HG03135 (cell line): Measurements from ENCODE around the gene ATXN7L1.
"Not testable (repeated sequence)": the region's sequence is repeated elsewhere in the genome, so short reads cannot be mapped to it uniquely, and the experiment has no call there.

Source experiments
- ATAC-seq: cut with Tn5 transposase; IDR thresholded peaks from one replicate; pipeline ENCODE4 v1.9.1; 2021; ENCODE audit warnings: mild to moderate bottlenecking, moderate library complexity; ENCODE audit not compliant: unreplicated experiment

The ATXN7L1 gene

DNA sequence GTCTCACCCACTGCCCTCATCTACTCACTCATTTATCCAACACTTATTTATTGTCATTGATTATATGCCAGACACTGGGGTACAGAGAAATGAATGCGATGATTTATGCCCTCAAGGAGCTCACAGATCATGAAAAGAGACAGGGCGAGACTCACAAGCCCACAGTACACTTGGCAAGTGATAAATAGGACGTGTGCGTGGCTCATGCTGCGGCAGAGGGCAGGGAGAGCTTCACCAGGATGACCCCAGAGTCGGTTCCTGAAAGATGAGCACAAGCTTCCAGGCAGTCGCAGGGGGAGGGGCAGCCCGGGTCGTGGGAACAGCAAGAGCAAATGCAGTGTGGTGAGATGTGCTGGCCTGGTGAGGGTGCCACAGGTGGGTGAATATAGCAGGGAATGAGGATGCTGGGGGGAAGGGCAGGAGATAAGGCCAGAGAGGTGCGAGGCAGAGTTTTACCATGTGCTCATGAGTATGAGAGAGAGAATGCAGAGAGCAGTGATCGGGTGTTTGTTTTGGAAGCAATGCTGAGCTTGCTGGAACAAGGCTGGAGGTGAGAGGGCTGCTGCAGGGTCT lies 70.9 kb downstream of the ATXN7L1 start:
- ATAC-seq, result no peak

DNA sequence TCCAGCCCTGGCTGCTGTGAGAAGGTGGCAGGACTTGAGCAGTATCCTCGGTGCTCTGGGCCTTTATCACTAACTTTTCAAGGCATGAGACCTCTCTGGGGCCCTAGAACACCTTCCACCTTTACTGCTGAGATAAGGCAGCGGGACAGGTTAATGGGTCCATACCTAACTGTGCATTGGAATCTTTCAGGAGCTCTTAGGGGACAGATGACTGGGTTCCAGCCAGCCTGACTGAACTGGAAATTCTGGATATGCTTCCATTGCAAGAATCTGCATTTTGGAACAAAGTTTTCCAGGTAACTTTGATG lies 73.0 kb downstream of the ATXN7L1 start:
- ATAC-seq, result no peak

DNA sequence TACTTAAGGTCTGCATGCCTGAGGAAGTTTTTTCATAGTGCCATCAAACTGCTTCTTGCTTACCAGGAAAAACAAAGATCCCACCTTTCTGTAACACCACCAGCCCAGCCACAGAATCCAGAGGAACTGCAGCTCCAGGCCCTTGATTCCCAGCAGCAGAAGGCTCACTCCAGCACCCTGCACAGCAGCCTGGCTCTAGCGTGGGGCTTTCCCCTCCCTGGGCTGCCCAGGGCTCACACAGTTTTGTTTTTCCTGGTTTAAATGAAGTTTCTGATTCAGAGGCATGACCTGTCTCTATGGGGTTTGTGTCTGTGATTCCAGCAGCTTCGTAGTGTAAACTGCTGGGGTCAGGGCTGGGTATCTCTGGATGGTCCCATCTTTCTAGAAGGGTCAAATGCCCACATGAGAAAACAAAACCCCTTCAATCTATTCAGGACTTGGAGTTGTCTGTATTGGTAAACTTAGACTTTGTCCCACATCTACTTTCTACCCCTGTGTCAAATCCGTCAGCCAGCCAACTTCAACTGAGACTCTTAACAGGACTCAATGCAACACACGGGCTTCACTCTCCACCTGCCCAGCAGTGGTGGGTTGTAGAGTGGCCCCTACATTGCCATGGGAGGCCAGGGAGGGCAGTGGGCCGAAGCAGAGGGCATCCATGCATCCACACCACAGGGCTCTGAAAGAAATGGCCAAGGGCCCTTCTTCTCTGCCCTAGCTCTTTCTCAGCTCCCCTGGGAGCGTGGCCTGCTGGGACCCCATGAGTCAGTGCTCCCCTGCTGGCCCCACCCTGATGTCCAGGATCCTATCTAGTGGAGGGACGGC lies 73.6 kb downstream of the ATXN7L1 start:
- ATAC-seq, result no peak

DNA sequence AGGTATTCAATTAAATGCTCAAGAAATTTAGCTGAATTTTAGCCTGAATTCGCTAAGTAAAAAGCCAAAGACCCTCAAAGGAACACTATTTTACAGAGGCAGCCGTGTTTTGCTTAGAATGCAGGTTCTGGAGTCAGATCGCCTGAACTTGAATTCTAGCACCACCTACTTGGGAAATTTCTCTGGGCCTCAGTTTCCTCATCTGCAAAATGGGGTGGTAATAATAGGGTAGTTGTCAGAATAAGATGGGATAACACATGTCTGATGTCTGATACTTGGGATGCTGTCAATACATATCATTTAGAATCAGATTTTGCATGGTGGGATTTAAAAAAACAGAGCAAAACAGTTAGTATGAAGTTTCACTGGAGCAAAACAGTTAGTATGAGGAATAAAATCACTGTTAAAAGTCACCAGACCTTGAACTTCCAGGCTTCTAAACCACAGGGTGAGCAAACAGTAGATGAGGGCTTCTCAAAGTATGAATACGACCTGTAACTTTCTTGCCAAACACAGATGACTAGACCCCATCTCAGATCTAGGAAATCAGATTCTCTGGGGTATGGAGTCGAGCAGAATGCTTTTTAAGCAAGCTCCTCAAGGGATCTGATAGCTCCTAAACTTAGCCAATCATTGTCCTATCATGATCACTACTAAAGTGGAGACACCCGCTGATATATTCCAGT lies 75.4 kb downstream of the ATXN7L1 start:
- ATAC-seq, result no peak

DNA sequence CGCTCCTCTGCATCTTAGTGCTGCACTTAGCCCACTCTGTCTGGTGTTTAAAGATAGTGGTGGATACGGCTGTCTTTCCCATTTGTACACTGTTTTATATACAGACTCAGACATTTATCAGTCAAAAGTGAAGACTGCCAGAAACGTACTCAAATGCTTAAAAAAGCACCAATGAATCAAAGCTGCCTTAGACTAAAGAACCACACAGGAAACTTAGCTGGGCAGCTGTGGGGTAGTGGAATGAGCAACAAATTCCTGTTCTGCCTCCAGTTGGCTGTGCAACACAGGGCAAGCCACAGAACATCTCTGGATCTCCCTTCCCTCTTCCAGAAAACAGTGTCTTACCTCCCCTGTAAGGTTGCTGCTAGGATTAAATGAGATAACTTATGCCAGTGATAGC lies 76.0 kb downstream of the ATXN7L1 start:
- ATAC-seq, result no peak

DNA sequence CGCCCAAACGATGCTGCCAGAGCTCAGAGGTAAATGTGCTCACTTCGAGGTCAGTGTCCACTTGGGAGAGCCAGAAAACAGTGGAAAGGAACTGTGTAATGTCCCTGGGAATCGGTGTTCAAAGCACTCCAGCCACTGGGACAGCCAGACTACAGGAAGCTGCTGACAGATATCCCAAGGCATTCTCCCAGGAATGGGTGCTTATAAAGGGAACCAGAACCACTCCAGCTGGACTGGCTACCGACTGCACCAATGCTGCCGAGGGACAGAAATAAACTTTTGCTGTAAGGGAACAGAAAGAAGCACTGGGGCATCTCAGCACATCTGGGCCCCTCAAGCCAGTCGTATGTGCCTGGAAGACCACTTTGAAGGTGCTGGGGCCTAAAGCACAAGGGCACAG lies 76.7 kb downstream of the ATXN7L1 start:
- no peak for ATAC-seq

DNA sequence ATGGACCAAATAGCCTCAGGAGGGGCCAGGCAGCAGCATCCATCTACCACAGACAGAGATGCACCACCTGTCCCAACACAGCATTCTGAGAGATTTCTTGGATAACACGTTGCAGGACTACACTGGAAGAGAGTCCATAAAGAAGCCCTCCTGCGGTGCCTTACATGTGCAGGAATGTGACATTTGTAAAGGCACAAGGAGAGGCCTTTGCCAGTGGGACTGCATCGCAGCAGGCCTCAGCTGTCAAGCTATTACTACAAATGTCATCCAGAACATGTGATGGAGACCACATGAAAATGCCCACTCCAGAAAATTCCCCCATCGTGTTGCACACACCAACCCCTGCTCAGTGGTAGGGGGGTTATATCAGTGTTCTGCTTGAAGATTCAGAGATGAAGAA lies 77.4 kb downstream of the ATXN7L1 start:
- ATAC-seq, result no peak

DNA sequence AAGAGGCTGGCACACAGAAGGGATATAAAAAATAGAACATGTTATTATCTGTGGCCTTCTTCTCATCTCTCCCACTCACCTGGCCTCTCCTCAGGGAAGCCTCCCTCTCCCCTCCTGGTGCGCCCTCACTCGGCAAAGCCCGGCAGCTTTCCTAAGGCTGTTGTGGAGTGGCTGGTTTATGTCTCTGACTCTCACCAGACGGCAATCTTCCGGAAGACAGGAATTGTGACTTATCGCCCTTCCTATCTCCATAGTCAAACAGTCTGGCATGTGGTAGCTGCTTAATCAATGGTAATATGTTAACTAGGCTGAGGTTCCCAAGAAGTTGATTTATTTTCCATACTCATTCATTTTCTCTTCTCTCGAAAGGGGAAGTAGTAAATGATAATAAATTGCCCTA lies 78.7 kb downstream of the ATXN7L1 start:
- no peak for ATAC-seq

DNA sequence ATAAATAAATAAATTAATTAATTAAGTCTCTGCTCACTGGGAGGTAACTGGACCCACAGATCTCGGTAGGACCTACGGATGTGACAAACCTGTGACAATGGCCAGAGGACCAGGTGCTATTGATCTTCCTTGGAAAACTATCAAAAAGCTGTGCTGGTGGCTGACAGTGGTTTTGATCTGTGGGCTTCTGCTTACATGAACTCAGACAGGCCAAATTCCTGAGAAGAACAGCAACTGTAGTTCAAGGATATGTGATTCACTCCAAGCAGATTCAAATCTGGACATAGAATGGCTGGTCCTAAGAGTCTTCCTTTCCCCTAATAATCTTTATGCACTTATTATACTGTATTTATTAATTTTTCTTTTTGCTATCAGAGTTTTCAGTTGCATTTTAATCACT lies 80.0 kb downstream of the ATXN7L1 start:
- ATAC-seq, result no peak

DNA sequence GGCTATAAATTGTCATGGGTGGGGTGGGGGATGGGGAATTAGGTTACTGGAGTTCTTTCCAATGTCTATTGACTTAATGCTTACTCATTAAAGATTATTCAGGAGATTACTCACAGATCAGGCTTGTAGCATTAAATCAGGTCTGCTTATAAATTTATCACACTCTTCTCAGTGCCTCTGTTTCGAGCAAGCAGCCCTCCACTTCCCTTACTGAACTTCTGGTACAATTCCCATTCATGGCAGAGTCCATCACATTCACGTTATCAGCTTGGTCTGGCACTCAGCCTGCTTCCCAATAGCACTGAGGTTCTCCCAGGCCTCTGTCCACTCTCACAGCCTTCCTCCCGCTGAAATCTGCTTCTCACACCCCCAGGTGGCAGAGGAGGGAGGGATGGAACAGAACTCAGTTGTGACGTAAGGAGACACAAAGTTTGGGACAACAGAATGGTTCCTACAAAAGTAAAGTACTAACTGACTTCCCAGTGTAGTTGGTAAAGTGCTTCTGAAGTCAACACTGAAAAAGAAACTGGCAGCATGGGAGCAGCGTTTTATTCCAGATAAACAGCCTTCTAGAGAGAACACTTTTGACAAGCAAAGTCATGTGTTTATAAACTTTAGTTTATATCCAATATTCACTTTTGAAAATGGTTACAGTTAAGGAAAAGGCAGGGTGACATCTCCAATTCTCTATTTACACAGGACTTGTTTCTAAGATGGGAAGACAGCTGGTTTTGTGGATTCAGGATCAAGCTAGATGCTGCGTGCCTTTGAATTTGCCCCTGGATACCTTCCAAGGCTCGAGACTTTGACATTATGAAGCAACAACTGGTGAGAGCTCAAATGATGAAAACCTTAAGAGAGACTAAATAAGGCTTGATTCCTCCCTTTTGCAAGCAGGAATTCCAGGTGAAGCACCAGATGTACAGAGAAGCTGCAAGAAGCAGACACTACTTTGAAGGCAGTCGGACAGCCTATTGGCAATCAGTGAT lies 81.4 kb downstream of the ATXN7L1 start:
- ATAC-seq, result no peak

DNA sequence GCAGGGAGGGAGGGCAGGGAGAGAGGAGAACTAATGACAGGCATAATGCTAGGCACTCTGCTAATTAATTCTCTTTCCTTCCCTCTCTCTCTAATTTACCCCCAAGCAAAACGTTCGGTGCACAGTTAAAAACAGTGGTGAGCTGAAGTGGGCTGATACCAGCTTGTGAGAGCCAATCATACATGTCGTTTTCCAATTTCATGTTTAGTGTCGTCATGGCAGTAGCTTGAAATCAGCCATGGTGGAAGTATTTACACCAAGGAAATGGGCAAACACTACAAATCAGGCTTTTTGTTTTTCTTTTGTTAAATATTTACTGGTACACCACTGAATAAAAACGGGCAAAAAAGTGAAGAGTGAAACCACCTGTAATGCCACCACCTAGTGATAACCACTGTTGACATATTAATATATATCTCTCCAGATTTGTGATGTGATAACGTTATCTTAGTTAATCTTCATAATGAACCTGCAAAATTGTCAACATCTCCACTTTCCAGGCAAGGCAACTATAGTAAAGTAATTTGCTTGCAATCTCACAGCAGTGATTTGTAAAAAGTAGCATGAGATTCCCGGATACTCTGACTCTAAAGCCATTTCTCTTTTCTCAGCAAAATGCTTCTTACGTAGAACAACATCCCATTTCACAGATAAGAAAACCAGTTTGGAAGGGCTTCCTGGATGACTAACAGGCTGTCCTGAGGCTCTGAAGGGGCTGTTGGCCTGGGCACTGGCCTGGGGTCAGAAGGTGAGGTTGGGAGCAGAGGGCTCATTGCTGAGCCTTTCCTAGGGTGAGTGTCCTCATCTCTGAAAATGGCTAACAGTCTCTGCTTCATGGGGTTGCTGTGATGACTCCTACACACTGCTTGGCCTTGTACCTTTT lies 83.7 kb downstream of the ATXN7L1 start:
- no peak for ATAC-seq

DNA sequence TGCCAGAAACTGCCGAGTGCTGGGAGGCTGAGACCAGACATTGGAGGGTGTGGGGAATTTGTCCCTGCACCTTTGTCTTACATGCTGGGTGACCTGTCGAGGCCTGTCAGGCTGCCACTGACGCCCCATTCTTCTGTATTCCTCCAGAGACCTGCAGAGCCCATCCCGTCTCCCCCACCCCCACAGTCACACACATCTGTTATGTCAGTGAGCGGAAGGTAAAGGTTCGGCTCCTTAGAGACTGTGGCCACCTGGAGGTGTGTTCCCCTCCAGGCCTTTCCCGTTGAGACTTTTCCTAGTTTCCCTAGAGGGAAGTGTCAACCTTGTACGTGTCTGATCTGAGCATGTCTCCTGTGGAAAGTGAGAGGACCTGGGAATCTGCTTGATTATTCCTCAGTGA lies 84.5 kb downstream of the ATXN7L1 start:
- ATAC-seq, result no peak

DNA sequence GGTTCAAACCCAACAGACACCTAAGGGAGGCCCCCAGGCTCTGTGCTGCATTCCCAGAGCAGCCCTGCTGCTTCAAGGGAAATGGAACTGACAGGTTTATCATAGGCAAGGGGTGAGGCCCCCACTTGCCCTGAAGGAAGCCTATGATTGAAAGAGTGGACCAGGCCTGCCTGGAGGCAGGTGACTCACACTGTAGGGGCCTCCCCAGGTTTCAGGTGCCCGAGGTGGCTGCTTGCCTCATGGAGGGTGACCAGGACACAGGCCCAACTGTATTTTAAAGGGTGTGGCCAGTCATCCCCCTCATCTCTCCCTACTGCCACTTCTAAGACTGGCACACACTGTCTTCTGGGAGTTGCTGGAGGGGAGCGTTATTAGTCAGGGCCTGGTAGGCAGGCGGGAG lies 85.4 kb downstream of the ATXN7L1 start:
- ATAC-seq, result no peak

DNA sequence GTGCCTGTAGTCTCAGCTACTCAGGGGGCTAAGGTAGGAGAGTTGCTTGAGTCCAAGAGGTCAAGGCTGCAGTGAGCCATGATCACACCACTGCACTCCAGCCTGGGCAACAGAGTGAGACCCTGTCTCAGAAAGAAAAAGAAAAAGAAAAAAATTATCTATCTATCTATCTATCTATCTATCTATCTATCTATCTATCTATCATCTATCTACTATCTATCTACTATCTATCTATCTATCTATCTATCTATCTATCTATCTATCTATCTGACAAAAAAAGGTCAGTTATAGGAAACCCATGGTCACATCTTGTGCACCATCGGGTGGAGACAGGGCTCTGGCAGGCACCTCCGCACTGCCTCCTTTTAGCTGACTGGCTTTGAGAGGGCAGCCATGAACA lies 85.9 kb downstream of the ATXN7L1 start:
- ATAC-seq, result not testable (repeated sequence)

DNA sequence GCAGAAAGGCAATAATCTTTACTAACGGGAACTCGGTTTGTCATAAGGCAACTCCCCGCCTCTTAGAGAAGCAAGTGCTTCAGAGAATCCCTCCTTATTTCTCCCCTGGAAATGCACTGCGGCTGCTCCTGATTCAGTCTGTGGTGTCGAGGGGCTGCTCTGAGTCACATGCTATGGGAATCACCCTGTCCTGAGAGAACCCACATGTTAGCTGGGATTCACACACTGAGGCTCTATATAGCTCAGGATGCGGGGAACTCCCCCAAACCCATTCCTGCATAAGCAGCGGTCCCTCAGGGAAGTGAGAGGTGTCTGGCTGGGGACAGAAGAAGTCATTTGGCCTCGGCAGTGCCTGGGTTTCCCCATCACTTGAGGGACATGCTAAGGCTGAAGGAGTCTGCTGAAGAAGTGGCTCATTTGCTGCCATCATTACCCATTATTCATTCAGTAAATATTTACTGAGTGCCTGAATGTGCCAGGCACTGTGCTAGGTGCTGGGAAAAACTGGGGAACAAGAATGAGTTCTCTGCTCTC lies 87.5 kb downstream of the ATXN7L1 start:
- ATAC-seq, result no peak

DNA sequence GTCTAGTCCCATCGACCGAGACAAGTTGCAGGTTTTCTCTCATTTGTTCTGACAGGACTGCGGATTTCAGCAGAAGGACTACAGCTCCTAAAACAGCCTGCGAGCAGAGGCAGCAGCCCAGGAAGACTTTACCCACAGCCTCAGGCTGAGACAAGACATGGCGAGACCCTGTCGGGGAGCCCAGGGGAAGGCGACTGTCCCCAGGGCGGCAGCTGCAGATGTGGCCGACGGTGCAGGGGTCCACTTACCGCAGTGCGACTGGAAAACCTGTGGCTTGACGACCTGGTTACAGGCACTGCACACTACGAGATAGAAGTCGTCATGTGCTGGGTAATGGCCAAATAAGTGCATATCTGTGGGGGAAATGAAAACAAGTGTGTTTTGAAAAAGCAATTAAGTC lies 88.0 kb downstream of the ATXN7L1 start:
- no peak for ATAC-seq

DNA sequence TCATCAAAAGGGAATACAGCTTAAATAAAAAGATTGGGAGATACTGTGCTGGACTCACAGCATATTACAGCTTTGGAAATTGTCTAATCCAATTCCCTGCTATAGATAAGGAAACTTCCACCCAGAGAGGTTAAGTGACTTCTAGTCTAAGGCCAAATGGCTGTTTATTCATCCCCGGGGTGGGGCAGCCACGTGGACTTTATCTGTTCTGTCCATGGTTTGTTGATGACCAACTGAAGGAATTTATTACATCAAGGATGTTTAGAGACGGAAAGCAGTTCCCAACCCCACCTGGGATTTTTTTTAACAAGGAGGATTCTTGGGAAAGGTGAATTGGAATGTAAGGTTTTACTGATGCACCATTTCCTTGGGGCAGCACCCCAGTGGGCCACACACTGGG lies 88.6 kb downstream of the ATXN7L1 start:
- ATAC-seq, result no peak

DNA sequence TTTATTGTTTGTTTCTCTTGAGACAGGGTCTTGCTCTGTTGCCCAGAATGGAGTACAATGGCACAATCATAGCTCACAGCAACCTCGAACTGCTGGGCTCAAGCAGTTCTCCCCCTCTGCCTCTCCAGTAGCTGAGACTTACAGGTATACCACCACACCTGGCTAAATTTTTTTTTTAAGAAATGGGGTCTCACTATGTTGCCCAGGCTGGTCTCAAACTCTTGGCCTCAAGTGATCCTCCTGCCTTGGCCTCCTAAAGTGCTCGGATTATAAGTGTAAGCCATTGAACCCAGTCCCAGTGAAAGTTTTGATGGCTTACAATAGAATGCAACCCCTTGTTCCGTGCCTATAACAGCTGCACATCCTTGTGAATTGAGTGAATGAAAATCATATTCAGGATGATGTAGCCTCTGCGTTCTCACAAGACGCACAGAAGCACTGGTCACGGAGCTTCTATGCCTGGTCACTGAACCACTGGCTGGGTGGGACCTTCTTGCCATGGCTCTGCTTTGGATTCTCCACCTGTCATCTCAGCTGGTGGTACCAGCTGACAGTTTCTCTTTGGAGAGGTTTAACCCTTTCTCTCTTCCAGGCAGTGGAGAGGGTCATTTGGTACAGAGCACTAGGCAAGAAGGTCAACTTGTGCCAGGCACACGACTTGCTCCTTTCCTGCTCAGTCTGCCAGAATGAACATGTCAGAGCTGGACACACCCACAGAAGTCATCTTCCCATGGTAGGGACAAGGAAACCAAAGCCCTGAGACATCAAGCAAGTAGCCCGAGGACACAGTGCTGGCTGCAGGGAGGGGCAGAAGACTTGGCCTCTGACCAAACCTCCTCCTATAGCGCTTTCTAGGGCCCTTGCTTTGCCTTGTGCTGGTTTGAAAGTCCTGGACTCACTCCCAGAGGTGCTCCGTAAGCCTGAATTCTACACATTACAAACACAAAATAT lies 89.6 kb downstream of the ATXN7L1 start:
- ATAC-seq, result no peak
